Liver (tissue), 3 donors: ENCODE results near the gene AGTPBP1.

ENCODE experiments used
- ATF3 ChIP-seq: IDR thresholded peaks from 2 replicates; pipeline ENCODE4 v1.6.1; 2016; ENCODE audit warnings: antibody characterized with exemption
- CTCF ChIP-seq: fragments of 150-350 bp; IDR thresholded peaks from 2 replicates; pipeline ENCODE4 v1.5.1; 2017; ENCODE audit warnings: improper control_type of control experiment, low read depth, low read length; ENCODE audit not compliant: missing input control
- EGR1 ChIP-seq, 2 donors: IDR thresholded peaks; 2 replicates each; pipeline ENCODE4 v1.6.1; 2016 to 2018; ENCODE audit warnings: antibody characterized with exemption in 2 of 2, low read depth in 2 of 2
- FOXA1 ChIP-seq: IDR thresholded peaks from 2 replicates; pipeline ENCODE4 v1.6.1; 2016; ENCODE audit warnings: antibody characterized with exemption
- GABPA ChIP-seq, 2 donors: IDR thresholded peaks in 1 of 2; conservative IDR thresholded peaks in 1 of 2; 2 replicates each; pipeline ENCODE4 v1.6.1; 2016; ENCODE audit warnings: antibody characterized with exemption in 2 of 2, mild to moderate bottlenecking in 1 of 2, moderate library complexity in 1 of 2
- JUND ChIP-seq, 2 donors: IDR thresholded peaks; 2 replicates each; pipeline ENCODE4 v1.6.1; 2016; ENCODE audit warnings: antibody characterized with exemption in 2 of 2
- RAD21 ChIP-seq, 2 donors: IDR thresholded peaks; 2 replicates each; pipeline ENCODE4 v1.6.1; 2016; ENCODE audit warnings: antibody characterized with exemption in 2 of 2, mild to moderate bottlenecking in 2 of 2
- REST ChIP-seq: IDR thresholded peaks from 2 replicates; pipeline ENCODE4 v1.6.1; 2016; ENCODE audit warnings: antibody characterized with exemption, mild to moderate bottlenecking
- SP1 ChIP-seq: IDR thresholded peaks from 2 replicates; pipeline ENCODE4 v1.6.1; 2018; ENCODE audit warnings: antibody characterized with exemption, mild to moderate bottlenecking
- TAF1 ChIP-seq: conservative IDR thresholded peaks from 2 replicates; pipeline ENCODE4 v1.6.1; 2016; ENCODE audit warnings: antibody characterized with exemption, mild to moderate bottlenecking
- YY1 ChIP-seq: IDR thresholded peaks from 2 replicates; pipeline ENCODE4 v1.6.1; 2016; ENCODE audit warnings: antibody characterized with exemption, mild to moderate bottlenecking
- ZBTB33 ChIP-seq: IDR thresholded peaks from 2 replicates; pipeline ENCODE4 v1.6.1; 2016; ENCODE audit warnings: antibody characterized with exemption
- donor health status: healthy.
- donor health status: healthy.

GRCh38 chr9:85516455-85516854 is 225.3 kb downstream of the AGTPBP1 start:
- TF ChIP-seq CTCF (no peak), SP1 (no peak), REST (no peak), GABPA (IDR thresholded peaks at IDR 0.05 in 1 of 2, conservative IDR thresholded peaks at IDR 0.05 in 1 of 2) (no peak), EGR1 (IDR thresholded peaks at IDR 0.05; ENCODE audit: low read depth in 2 of 2) (no peak), RAD21 (IDR thresholded peaks at IDR 0.05) (no peak), YY1 (no peak), JUND (IDR thresholded peaks at IDR 0.05) (no peak), ATF3 (no peak), ZBTB33 (no peak), TAF1 (no peak), FOXA1 (no peak)
